ENCODE data around the gene SCP2.

SCP2 gene

GRCh38 chr1:53066891-53067738 is 140.0 kb downstream of the SCP2 start:
- Histone ChIP-seq H3K27ac (ENCODE audit: low read length) (no peak overlapping the region), H3K4me1 (ENCODE audit: insufficient read depth, low read length) (no peaks in the 10 kb centered on the region), H3K36me3 (ENCODE audit: insufficient read depth, low read length) (no peaks in the 10 kb centered on the region), H4K20me1 (ENCODE audit: insufficient read depth, low read length) (no peaks in the 10 kb centered on the region), H3K4me3 (ENCODE audit: low read depth in 1 of 2, low read length in 2 of 2) (no peak overlapping the region), H3K27me3 (ENCODE audit: insufficient read depth, low read length, poor library complexity) (no peaks in the 10 kb centered on the region), H3K9ac (ENCODE audit: low read depth, low read length) (no peak overlapping the region), H3K4me2 (ENCODE audit: insufficient read depth, low read length) (no peak overlapping the region), H3K79me2 (ENCODE audit: insufficient read depth, low read length) (no peaks in the 10 kb centered on the region), H3K9me3 (ENCODE audit: insufficient read depth, low read length, severe bottlenecking) (no peaks in the 10 kb centered on the region), H2AFZ (ENCODE audit: low read depth, low read length) (no peak overlapping the region)
- ATAC-seq (ENCODE audit: insufficient read depth, low read depth): no peak
- DNase-seq: no peak
- no peak for TF ChIP-seq EZH2 (IDR thresholded peaks at IDR 0.05; ENCODE audit: borderline replicate concordance, low read depth, low read length, severe bottlenecking)
- TF ChIP-seq, protein P1, sequence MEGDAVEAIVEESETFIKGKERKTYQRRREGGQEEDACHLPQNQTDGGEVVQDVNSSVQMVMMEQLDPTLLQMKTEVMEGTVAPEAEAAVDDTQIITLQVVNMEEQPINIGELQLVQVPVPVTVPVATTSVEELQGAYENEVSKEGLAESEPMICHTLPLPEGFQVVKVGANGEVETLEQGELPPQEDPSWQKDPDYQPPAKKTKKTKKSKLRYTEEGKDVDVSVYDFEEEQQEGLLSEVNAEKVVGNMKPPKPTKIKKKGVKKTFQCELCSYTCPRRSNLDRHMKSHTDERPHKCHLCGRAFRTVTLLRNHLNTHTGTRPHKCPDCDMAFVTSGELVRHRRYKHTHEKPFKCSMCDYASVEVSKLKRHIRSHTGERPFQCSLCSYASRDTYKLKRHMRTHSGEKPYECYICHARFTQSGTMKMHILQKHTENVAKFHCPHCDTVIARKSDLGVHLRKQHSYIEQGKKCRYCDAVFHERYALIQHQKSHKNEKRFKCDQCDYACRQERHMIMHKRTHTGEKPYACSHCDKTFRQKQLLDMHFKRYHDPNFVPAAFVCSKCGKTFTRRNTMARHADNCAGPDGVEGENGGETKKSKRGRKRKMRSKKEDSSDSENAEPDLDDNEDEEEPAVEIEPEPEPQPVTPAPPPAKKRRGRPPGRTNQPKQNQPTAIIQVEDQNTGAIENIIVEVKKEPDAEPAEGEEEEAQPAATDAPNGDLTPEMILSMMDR (IDR thresholded peaks at IDR 0.05; ENCODE audit: borderline replicate concordance, extremely low read depth, low read length, poor library complexity, severe bottlenecking): no peak

DNA sequence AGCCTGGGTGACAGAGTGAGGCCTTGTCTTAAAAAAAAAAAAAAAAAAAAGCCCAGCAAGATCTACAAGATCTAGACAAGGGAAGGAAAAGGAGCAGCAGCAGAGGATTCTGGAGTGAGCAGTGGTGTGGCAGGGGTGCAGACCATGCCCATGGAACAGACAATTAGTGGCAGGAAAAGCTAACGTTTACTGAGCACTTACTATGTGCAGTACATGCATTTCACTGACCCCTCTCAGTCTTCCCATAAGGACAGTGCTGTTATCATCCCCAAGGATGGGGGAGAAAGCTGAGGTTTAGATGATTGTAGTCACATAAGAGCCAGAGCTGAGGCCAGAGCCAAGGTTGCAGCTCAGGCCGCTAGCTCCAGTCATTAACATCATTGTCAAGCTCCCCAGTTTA is 140.8 kb downstream of the SCP2 start:
- Histone ChIP-seq H2AFZ (ENCODE audit: low read depth, low read length) (no peak overlapping the region), H3K4me2 (ENCODE audit: insufficient read depth, low read length) (no peak overlapping the region)

GRCh38 chr1:53068314-53069099 is 141.4 kb downstream of the SCP2 start:
- no peak overlapping the region for H3K27ac ChIP-seq (ENCODE audit: low read length)

More for the DNA sequence above, 140.8 kb downstream of the SCP2 start:
- no peaks in the 10 kb centered on the region for H4K20me1 ChIP-seq (ENCODE audit: insufficient read depth, low read length)
- no peaks in the 10 kb centered on the region for H3K9me3 ChIP-seq (ENCODE audit: insufficient read depth, low read length, severe bottlenecking)
- DNase-seq: no peak
- H3K79me2 ChIP-seq (ENCODE audit: insufficient read depth, low read length): no peaks in the 10 kb centered on the region
- no peak overlapping the region for H3K9ac ChIP-seq (ENCODE audit: low read depth, low read length)
- no peaks in the 10 kb centered on the region for H3K27me3 ChIP-seq (ENCODE audit: insufficient read depth, low read length, poor library complexity)
- no peak overlapping the region for H3K4me3 ChIP-seq (ENCODE audit: low read depth in 1 of 2, low read length in 2 of 2)
- no peak overlapping the region for H3K27ac ChIP-seq (ENCODE audit: low read length)
- no peak for ATAC-seq (ENCODE audit: insufficient read depth, low read depth)
- H3K36me3 ChIP-seq (ENCODE audit: insufficient read depth, low read length): no peaks in the 10 kb centered on the region
- no peaks in the 10 kb centered on the region for H3K4me1 ChIP-seq (ENCODE audit: insufficient read depth, low read length)
- TF ChIP-seq EZH2 (IDR thresholded peaks at IDR 0.05; ENCODE audit: borderline replicate concordance, low read depth, low read length, severe bottlenecking): no peak
- TF ChIP-seq, protein P1 (IDR thresholded peaks at IDR 0.05; ENCODE audit: borderline replicate concordance, extremely low read depth, low read length, poor library complexity, severe bottlenecking): no peak

More at GRCh38 chr1:53068314-53069099, 141.4 kb downstream of the SCP2 start:
- Histone ChIP-seq H4K20me1 (ENCODE audit: insufficient read depth, low read length) (no peaks in the 10 kb centered on the region), H3K4me2 (ENCODE audit: insufficient read depth, low read length) (no peak overlapping the region), H3K36me3 (ENCODE audit: insufficient read depth, low read length) (no peaks in the 10 kb centered on the region), H3K4me1 (ENCODE audit: insufficient read depth, low read length) (no peaks in the 10 kb centered on the region), H3K4me3 (ENCODE audit: low read depth in 1 of 2, low read length in 2 of 2) (no peak overlapping the region), H2AFZ (ENCODE audit: low read depth, low read length) (no peak overlapping the region), H3K79me2 (ENCODE audit: insufficient read depth, low read length) (no peaks in the 10 kb centered on the region), H3K9ac (ENCODE audit: low read depth, low read length) (no peak overlapping the region), H3K9me3 (ENCODE audit: insufficient read depth, low read length, severe bottlenecking) (no peaks in the 10 kb centered on the region), H3K27me3 (ENCODE audit: insufficient read depth, low read length, poor library complexity) (no peaks in the 10 kb centered on the region)
- no peak for TF ChIP-seq EZH2 (IDR thresholded peaks at IDR 0.05; ENCODE audit: borderline replicate concordance, low read depth, low read length, severe bottlenecking)
- TF ChIP-seq, protein P1 (IDR thresholded peaks at IDR 0.05; ENCODE audit: borderline replicate concordance, extremely low read depth, low read length, poor library complexity, severe bottlenecking): no peak
- ATAC-seq (ENCODE audit: insufficient read depth, low read depth) (no peak), DNase-seq (no peak)

All from DND-41 (cell line).